DMS53 (cell line): ENCODE results near the gene OR8K1.

Experiments
- DNase-seq: peaks from one replicate; lab custom pipeline; 2025; lab: John Stamatoyannopoulos, UW

The OR8K1 gene

DNA sequence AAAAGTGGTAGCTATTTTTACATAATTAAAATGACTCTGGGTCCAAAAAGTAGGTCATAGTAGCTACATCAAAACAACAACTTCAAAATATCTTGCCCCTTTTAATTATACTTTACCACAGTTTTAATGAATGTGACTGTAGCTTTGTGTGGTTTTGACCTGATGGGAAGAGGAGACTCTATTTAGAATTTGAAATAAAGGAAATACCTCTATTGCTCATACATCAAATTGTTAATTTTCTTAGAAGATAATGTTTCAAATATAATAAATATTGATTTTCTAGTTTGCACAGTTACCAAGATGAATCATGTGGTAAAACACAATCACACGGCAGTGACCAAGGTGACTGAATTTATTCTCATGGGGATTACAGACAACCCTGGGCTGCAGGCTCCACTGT, at the start of gene OR8K1:
Gene OR8K1, plus strand, starts transcription at position 301 of the 400 bp plus-strand sequence. Its CDS starts 0 bp downstream, at position 301.
- DNase-seq = no peak

DNA sequence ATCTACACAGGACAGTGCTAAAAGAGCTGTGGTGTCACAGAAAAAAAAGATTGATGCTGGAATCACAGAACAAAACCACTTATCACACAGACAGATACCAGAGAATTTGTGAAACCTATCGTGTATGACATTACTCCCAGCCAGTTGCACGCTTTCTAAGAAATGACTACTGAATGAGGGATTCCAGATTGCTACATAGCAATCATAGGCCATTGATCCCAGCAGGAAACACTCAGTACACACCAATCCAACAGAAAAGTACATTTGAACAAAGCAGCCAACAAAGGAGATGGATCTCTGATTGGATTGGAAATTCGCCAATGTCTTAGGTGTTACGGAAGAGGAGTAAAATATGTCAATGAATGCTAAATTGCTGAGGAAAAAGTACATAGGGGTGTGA, 48.9 kb upstream of the OR8K1 start:
- no peak for DNase-seq

DNA sequence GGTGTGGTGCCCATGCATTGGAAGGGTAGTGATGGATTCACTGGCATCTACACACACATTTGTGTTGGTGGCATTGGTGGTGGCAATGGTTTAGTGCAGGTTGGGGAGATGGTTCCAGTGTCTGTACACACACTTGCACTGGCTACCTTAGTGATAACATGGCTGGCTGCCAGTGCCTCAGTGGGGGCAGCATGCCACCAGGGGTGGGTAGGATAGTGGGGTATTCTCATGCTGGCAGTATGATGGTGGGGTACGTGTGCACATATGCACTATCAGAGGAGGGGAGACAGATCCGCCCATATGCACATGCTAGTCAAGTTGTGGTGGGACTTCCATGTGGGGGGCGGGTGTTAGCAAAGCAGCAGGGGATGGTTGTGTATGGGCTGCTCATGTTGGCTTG, 38.0 kb upstream of the OR8K1 start:
- no peak for DNase-seq

DNA sequence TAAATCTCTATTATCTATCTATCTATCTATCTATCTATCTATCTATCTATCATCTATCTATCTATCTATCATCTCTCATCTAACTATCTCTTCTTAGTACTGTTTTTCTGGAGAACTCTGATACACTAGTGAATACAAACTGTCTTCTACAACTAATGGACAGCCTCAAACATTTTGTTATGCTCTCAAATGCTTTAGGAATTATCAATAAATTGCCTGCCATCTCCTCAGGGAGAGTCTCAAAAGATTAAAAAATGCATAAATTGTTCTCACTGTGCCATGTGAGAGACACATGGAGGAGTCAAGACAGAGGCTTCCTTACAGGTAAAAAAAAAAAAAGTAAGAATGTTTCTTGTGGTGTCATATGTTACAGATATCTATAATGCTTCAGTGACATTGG, 31.0 kb upstream of the OR8K1 start, which contains the start of gene OR8K3:
Gene OR8K3, plus strand, starts transcription at position 301 of the 400 bp plus-strand sequence. CDS start 3,163 bp downstream, outside the sequence.
- DNase-seq = no peak

DNA sequence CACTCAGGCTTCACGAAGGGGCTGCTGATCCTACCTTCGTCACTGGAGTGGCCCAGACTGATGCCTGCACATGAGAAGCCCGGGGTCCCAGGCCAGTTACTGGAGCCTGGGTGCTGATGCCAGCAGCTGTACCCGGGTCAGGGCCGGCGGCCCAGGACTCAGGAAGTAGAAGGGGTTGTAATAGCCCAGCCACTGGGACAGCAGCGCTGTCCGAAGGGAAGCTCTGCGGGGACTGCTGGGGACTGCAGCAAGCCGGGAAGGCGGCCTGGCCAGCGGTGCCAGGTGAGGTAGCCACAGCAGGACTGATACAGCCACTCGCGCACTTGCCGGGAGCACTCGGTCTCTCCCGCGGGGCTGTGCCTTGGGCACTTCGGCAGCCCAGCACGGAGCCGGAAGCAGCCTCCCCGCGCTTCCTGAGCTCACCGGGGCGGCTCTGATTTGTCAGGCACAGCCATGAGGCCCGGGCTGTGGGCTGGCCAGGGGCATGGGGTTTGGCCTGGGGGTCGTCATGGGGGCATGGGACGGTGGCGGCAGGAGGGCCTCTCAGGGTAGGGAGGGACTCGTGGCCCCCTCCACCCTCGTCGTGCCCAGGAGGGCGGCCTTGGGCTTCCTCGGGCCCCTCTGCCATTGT, 13.9 kb upstream of the OR8K1 start:
- DNase-seq = peak; percentile 14

DNA sequence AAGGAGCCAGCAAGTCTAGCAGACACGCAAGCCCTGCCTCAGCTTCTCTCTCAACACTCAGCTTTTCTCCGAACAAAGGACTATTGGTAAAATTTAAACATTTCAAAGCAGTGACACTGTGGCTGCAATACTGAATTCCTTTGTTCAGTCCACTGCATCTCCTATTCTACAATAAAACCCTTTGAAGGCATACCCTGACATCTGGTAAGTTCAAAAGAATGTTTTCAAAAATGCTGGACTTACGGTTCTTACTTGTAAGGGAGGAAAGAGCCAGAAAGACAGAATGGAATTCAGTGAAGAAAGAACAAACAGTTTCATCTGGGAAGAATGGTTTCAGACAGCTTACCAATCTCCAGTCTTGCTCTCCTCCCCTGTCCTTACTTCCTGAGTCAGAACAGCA, 12.7 kb upstream of the OR8K1 start:
- DNase-seq = no peak

DNA sequence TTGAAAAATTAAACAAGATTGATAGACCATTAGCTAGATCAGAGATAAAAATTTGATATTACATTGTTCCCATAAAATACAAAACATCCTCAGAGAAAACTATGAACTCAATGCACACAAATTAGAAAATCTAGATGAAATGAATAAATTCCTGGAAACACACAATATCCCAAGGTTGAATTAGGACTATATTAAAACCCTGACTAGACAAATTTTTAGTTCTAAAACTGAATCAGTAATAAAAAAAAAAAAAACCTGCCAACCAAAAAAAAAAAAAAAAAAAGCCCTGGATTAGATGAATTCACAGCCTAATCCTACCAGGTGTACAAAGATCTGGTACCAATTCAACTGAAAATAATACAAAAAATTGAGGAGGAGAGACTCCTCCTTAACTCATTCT, 5.5 kb upstream of the OR8K1 start:
- DNase-seq = no peak

DNA sequence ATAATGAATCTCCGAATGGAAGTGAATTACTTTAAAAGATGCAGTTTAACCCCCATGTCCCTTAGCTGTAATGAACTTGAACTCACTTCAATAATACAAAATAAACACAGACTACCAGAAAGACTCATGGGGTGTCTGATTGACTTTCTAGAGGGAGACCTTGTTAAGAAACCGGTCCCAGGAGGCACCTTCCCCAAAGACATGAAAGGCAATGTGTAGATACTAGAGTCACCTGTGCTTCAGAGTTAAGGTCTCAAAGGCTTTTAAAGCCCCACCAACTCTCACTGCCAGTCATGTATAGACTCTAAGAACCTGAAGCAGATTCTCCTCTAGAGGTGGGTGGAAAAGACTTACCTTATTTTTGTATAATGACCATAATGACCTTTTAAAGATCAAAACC, 8.2 kb downstream of the OR8K1 start, which contains the start of gene OR8J1:
Gene OR8J1, plus strand, starts transcription at position 301 of the 400 bp plus-strand sequence. CDS start 5,956 bp downstream, outside the sequence.
- no peak for DNase-seq

DNA sequence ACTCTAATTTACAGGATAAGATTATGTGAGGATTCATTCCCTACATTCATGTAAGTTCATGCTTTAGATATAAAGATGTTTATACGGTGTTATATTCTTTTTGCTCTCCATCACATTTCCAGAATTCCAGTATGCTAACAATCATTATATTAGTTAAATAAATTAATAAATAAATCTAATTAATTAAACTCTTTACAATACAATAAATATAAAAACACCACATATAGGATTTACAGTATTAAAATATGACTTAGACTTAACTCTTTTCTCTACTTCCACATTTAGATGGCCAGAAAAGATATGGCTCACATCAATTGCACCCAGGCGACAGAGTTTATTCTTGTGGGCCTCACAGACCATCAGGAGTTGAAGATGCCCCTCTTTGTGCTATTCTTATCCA, 29.5 kb downstream of the OR8K1 start, which contains the start of gene OR8U1:
Gene OR8U1, plus strand, starts transcription at position 301 of the 400 bp plus-strand sequence. Its CDS starts 0 bp downstream, at position 301.
- DNase-seq = no peak

DNA sequence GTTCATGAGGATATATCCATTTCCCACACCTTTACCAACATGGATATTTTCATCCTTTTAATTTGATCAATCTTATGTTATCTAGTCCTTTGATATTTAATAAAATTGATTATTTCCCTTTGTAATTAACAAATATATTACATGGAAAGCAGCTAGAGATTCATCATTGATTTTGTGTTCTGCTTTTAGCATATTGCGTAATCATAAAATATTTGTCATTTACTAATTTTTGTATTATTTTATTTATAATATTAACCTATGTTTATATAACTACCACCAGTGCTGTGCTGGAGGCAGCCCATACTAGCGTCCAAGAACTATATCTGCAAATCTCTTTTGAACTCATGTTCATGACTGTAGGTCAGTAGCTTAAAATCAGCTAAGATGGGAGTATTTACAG, 34.3 kb downstream of the OR8K1 start:
- no peak for DNase-seq

DNA sequence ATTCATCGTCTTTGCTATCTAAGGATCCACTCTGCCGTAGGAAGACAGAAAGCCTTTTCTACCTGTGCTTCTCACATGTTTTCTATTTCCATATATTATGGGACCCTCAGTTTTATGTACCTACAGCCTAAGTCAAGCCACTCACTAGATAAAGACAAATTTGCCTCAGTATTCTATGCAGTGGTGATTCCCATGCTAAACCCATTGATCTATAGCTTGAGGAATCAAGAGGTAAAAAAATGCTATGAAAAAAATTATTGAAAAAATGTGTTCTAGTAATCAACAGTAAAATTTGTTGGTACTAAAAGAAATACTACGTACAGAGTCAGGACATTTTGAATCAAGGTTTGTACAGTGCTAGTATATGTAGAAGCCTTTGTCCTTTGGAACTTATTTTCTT, 48.5 kb downstream of the OR8K1 start:
- no peak for DNase-seq

DNA sequence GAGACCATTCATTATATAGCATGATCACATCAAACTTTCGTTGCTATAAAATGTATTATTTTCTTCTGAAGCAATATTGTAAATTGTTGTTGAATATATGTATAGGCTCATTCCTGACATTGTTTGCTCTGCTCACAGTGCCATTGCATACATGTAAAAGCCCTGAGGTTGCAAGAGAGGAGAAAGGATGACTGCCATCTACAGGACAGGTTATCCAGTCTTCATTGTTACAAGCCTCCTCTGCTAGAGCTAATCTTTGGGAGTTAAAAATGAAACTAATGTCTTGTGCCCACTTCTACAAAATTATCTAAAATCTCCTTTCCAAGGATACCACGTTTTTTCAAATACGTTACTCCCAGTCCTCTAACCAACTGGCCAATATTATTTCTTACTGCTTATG, 50.2 kb downstream of the OR8K1 start:
- peak; percentile 53 for DNase-seq
